ENCODE data around the gene SPRR5. TPM values are rescaled to one million over a fixed set of nuclear protein-coding genes. Genes with fewer than 3 reads are reported as not detected.

The SPRR5 gene
- total RNA-seq, 6 experiments from 2014 or later, result not detected

- Histone ChIP-seq H3K4me3 (no peak overlapping the region), H3K27ac (no peak overlapping the region), H3K4me1 (no peaks in the 10 kb centered on the region), H3K9me3 (no peaks in the 10 kb centered on the region), H3K27me3 (no peaks in the 10 kb centered on the region), H3K36me3 (no peaks in the 10 kb centered on the region)
- WGBS (ENCODE audit: insufficient coverage, low coverage, low lambda C conversion rate, missing lambda C conversion rate), result 44% methylated on average over 3 of the region's 3 CpGs
- DNase-seq, result no peak
- intact Hi-C loops (cut with DNase I), result no loop called here
- ATAC-seq, result peak; percentile 92 to 97 (median 92)
- TF ChIP-seq POLR2A (IDR thresholded peaks at IDR 0.05) (no peak), CTCF (IDR thresholded peaks at IDR 0.05) (peak; percentile 50 to 65 (median 62))
These were observed 20.9 kb upstream of the SPRR5 start for GRCh38 chr1:152926091-152926490.

GRCh38 chr1:152928671-152929070 is 18.3 kb upstream of the SPRR5 start:
- Histone ChIP-seq H3K9me3 (no peaks in the 10 kb centered on the region), H3K27me3 (no peaks in the 10 kb centered on the region), H3K4me1 (no peaks in the 10 kb centered on the region), H3K36me3 (no peaks in the 10 kb centered on the region), H3K27ac (no peak overlapping the region), H3K4me3 (no peak overlapping the region)
- TF ChIP-seq CTCF (IDR thresholded peaks at IDR 0.05) (no peak), POLR2A (IDR thresholded peaks at IDR 0.05) (no peak)
- DNase-seq, result no peak
- peak; percentile 84 to 96 (median 94) for ATAC-seq
- intact Hi-C loops (cut with DNase I), result no loop called here
- 46% methylated on average over 3 of the region's 3 CpGs for WGBS (ENCODE audit: insufficient coverage, low coverage, low lambda C conversion rate, missing lambda C conversion rate)

- intact Hi-C loops (cut with DNase I), result no loop called here
- H3K9me3 ChIP-seq, result no peaks in the 10 kb centered on the region
- H3K27ac ChIP-seq, result no peak overlapping the region
- no peak overlapping the region for H3K4me3 ChIP-seq
- H3K36me3 ChIP-seq, result no peaks in the 10 kb centered on the region
- DNase-seq, result no peak
- no peaks in the 10 kb centered on the region for H3K27me3 ChIP-seq
- no peak for ATAC-seq
- TF ChIP-seq CTCF (IDR thresholded peaks at IDR 0.05) (no peak), POLR2A (IDR thresholded peaks at IDR 0.05) (no peak)
- H3K4me1 ChIP-seq, result no peaks in the 10 kb centered on the region
- 62% methylated on average over 4 of the region's 4 CpGs for WGBS (ENCODE audit: insufficient coverage, low coverage, low lambda C conversion rate, missing lambda C conversion rate)
These were observed 14.7 kb upstream of the SPRR5 start for GRCh38 chr1:152932170-152932811.

GRCh38 chr1:152933196-152933595 is 13.8 kb upstream of the SPRR5 start:
- intact Hi-C loops (cut with DNase I), result no loop called here

More at GRCh38 chr1:152933196-152933595, 13.8 kb upstream of the SPRR5 start:
- ATAC-seq (no peak), DNase-seq (no peak)
- H3K36me3 ChIP-seq, result no peaks in the 10 kb centered on the region
- H3K9me3 ChIP-seq, result no peaks in the 10 kb centered on the region
- TF ChIP-seq CTCF (IDR thresholded peaks at IDR 0.05), result no peak
- no peak for TF ChIP-seq POLR2A (IDR thresholded peaks at IDR 0.05)
- WGBS (ENCODE audit: insufficient coverage, low coverage, low lambda C conversion rate, missing lambda C conversion rate), result 61% methylated on average over 2 of the region's 2 CpGs
- H3K4me1 ChIP-seq, result no peaks in the 10 kb centered on the region
- no peak overlapping the region for H3K27ac ChIP-seq
- no peaks in the 10 kb centered on the region for H3K27me3 ChIP-seq
- no peak overlapping the region for H3K4me3 ChIP-seq
